NCI-H774 (cell line): ENCODE measurements around the gene GPR39.
"Not testable (repeated sequence)": the region's sequence is repeated elsewhere in the genome, so short reads cannot be mapped to it uniquely, and the experiment has no call there.

Experiments used
- DNase-seq: peaks from one replicate; lab custom pipeline; 2025; lab: John Stamatoyannopoulos, UW

The GPR39 gene

GRCh38 chr2:132416723-132417395 lies at the start of gene GPR39:
GPR39 (plus strand) TSS chr2:132416805.
- DNase-seq: peak; percentile 49

- DNase-seq: no peak
These were observed 48.4 kb upstream of the GPR39 start for GRCh38 chr2:132368191-132368590.

DNA sequence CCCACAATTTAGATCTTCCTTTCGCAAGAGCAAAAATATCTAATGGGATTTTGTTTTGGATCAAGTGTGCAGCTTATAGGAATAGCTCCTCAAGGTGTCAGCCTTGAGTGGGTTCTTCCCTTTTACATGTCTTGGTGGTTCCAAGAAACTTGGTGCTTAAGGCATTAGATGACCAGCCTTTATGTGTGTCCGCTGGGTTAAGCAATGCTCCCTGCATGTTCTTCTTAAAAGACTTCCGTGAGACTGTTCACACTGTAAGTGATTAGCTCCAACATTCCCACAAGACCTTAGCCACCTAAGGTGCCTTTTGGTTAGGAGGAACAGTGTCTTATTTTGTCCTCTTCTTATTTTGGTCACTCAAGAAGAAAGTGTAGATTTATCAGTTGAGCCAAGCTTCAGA lies 44.3 kb upstream of the GPR39 start:
- DNase-seq: no peak

GRCh38 chr2:132373391-132374135 lies 43.0 kb upstream of the GPR39 start:
- no peak for DNase-seq

GRCh38 chr2:132374151-132374550 lies 42.5 kb upstream of the GPR39 start:
- DNase-seq: no peak

DNA sequence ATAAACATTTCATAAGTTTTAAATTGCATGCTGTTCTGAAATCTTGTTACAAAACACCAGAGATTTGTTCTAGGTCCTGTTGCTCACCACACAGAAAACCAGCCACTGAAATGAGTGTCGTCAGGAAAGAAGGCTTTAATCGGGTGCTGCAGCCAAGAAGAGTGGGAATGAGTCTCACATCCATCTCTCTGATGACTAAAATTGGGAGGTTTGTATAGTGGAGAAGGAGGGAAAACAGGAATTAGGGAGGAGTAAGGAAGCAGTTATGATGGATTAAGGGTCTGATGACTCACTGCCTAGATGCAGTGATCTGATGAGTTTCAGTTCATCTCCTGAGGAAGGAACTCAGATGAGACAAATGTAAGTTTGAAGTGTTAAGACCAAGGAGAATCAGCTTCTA lies 42.1 kb upstream of the GPR39 start:
- no peak for DNase-seq

DNA sequence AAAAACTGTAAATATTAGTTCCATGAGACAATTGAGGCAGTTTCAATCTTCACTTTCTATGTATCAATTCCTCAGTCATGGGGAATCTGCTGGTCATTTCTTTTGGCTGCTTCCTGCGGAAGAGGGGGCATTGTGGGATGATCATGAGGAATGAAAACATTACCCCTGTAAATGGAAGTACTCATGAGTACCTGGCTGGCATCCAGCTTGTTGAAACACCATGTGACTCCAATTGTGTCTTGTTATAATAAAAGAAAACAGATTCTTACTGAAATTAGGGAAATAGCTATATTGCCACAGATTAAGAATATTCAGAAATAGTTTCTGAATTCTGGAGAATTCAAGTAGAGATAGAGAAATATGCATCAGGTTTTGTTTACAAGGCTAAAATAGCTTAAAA lies 41.6 kb upstream of the GPR39 start:
- DNase-seq: no peak

DNA sequence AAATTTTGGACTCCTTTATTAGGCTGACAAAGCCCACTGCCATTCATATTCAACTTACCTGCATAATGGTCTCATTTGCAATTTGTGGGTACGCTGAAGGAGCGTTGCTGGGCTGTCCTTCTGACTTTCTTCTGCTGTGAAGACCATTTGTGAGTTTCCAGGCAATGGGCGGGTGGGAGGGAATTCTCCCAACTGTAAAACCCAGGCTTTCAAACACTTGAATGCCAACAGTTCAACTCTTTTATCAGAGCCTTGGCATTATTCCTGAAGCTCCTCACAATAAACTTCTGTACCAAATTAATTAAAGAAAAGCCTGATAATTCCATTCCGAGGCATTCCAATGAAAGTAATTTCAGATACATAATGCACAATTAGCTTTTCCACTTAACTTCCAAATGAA lies 35.2 kb upstream of the GPR39 start:
- no peak for DNase-seq

DNA sequence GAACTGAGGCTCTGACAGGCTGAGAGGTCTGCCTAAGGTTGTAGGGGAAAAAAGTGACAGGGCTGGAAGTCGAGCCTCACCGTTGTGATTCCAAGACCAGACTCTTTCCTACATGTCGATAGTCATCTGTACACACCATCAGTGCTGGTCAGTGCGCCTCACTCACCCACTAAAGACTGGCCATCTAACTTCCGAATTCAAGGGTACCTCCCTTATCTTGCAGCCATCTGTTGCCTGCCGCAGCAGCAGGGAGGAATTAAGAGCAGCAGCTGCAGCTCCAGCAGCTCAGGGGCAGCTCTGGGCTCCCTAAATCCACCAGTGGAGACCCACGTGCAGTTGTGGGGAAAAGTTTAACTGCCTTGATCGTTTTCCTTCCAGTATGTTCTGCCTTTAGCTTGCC lies 32.6 kb upstream of the GPR39 start:
- no peak for DNase-seq

GRCh38 chr2:132384491-132385151 lies 32.0 kb upstream of the GPR39 start:
- no peak for DNase-seq

GRCh38 chr2:132387126-132387525 lies 29.5 kb upstream of the GPR39 start:
- no peak for DNase-seq

DNA sequence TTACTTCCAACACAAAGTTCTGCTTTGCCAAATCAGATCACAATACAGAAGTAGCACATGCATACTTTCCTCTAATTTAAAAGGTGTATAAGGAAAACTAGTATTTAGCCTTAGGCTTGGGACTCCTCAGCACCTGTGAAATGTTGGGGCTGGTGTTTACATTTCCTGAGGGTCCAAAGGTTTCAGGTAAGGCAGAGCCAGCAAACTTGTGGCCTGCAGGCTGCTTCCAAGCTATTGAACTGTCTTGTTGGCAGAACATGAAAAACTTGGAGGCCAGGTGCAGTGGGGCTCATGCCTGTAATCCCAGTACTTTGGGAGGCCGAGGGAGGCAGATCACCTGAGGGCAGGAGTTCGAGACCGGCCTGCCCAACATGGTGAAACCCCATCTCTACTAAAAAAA lies 26.5 kb upstream of the GPR39 start:
- DNase-seq: no peak

GRCh38 chr2:132391378-132391777 lies 25.2 kb upstream of the GPR39 start:
- no peak for DNase-seq

- DNase-seq: no peak
These were observed 24.4 kb upstream of the GPR39 start for GRCh38 chr2:132392221-132392620.

DNA sequence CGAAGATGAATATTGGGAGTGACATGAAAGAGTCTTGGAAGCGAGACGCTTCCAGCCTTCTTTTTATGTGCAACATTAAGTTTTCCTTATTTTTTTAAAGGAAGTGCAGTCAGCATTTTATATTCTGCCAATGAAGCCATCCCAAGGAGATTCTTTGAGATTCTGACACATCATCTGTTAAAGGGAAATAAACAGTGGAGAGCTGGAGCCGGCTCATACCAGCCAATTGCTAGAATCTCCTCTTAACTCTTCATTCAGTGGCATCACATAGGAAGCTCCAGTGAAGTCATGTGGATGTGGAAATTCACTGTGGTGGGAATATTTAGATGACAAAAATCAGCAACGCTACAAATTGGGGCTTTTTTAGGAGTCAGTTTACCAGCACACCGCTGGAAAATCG lies 23.7 kb upstream of the GPR39 start:
- DNase-seq: no peak

- DNase-seq: not testable (repeated sequence)
These were observed 19.6 kb upstream of the GPR39 start for GRCh38 chr2:132397042-132397441.

GRCh38 chr2:132400169-132400900 lies 16.3 kb upstream of the GPR39 start:
- no peak for DNase-seq

- no peak for DNase-seq
These were observed 15.7 kb upstream of the GPR39 start for GRCh38 chr2:132400901-132401240.

DNA sequence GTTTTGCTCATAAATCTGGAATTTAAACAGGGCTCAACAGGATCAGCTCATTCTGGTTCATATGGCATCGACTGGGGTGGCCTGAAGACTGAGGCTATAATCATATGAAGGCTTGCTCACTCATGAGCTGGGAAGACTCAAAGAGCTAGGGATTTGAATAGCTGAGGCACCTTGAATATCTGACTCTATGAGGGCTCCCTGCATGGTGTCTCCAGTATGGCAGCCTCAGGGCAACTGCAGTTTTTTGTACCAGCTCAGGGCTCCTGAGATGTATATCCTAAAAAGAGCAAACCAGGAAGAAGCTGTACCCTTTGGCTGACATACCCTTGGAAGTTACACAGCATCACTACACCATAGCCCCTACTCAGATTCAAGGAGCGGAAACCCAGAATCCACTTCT lies 15.3 kb upstream of the GPR39 start:
- no peak for DNase-seq

GRCh38 chr2:132403146-132403545 lies 13.5 kb upstream of the GPR39 start:
- DNase-seq: no peak

DNA sequence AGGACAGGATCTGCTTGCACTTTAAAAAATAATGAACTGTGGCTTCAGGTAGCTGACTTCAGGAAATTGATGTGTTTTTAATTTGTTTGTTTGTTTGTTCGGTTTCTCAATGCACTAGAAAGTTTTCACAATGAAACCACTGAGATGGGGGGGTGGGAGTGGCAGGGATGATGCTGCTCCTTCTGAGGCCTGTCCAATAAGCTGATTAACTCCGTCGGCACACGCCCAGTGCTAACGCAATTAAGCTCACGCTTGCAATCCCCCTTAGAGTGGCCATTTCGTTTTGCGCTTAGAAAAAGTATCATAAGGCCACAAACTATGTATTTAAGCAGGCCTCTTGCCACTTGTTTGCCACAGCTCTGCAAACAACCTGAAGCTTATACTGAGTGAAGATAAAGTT lies 12.5 kb upstream of the GPR39 start:
- no peak for DNase-seq

GRCh38 chr2:132407784-132408183 lies 8.8 kb upstream of the GPR39 start:
- DNase-seq: no peak

GRCh38 chr2:132412021-132412420 lies 4.6 kb upstream of the GPR39 start:
- DNase-seq: no peak
